GM12874 (cell line): Measurements from ENCODE around the gene ALDOC.

Experiments
- CTCF ChIP-seq: IDR thresholded peaks from 2 replicates; pipeline ENCODE4 v1.5.1; 2011; ENCODE audit warnings: low read depth, mild to moderate bottlenecking, control low read depth, low read length, moderate library complexity; ENCODE audit not compliant: insufficient read depth

The ALDOC gene

GRCh38 chr17:28541439-28541838 lies 35.3 kb downstream of the ALDOC start:
- no peak for TF ChIP-seq CTCF

GRCh38 chr17:28540231-28540630 lies 36.5 kb downstream of the ALDOC start:
- TF ChIP-seq CTCF, result no peak

- TF ChIP-seq CTCF, result no peak
Observed at GRCh38 chr17:28538296-28538895, 38.3 kb downstream of the ALDOC start.

GRCh38 chr17:28537219-28537610 lies 39.5 kb downstream of the ALDOC start:
- no peak for TF ChIP-seq CTCF

- TF ChIP-seq CTCF, result no peak
Observed at GRCh38 chr17:28536532-28537218, 40.0 kb downstream of the ALDOC start.

- no peak for TF ChIP-seq CTCF
Observed at GRCh38 chr17:28534740-28535375, 41.8 kb downstream of the ALDOC start.

GRCh38 chr17:28533091-28533807 lies 43.4 kb downstream of the ALDOC start:
- TF ChIP-seq CTCF, result no peak
